GM12873 (cell line): ENCODE results near the gene KCNT1.

Source experiments
- TF ChIP-seq, protein P1 (sequence below): IDR thresholded peaks from 2 replicates; pipeline ENCODE4 v1.5.1; 2012; ENCODE audit warnings: low read depth, mild to moderate bottlenecking, moderate library complexity, low read length, control low read depth; ENCODE audit not compliant: insufficient read depth; ENCODE audit errors: missing control alignments

KCNT1 gene

DNA sequence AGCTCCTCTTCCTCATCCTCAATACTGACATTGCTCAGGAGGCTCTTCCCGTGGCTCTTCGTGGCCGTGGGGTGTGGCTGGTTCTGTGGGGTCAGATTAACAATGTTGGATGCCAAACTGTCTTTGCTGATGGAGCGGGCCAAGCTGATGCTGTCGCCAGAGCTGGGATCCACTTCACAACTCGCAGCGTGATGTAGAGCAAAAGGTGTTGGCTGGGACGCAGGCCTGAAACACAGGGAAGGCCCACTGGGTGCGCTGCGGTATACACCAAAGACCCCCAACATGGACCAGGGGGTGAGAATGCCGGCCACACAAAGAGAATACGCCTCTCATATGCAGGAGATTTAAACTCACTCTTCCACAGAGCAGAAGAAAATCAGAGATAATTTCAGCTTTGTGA, 121.1 kb downstream of the KCNT1 start:
- TF ChIP-seq, protein P1, sequence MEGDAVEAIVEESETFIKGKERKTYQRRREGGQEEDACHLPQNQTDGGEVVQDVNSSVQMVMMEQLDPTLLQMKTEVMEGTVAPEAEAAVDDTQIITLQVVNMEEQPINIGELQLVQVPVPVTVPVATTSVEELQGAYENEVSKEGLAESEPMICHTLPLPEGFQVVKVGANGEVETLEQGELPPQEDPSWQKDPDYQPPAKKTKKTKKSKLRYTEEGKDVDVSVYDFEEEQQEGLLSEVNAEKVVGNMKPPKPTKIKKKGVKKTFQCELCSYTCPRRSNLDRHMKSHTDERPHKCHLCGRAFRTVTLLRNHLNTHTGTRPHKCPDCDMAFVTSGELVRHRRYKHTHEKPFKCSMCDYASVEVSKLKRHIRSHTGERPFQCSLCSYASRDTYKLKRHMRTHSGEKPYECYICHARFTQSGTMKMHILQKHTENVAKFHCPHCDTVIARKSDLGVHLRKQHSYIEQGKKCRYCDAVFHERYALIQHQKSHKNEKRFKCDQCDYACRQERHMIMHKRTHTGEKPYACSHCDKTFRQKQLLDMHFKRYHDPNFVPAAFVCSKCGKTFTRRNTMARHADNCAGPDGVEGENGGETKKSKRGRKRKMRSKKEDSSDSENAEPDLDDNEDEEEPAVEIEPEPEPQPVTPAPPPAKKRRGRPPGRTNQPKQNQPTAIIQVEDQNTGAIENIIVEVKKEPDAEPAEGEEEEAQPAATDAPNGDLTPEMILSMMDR, result no peak

DNA sequence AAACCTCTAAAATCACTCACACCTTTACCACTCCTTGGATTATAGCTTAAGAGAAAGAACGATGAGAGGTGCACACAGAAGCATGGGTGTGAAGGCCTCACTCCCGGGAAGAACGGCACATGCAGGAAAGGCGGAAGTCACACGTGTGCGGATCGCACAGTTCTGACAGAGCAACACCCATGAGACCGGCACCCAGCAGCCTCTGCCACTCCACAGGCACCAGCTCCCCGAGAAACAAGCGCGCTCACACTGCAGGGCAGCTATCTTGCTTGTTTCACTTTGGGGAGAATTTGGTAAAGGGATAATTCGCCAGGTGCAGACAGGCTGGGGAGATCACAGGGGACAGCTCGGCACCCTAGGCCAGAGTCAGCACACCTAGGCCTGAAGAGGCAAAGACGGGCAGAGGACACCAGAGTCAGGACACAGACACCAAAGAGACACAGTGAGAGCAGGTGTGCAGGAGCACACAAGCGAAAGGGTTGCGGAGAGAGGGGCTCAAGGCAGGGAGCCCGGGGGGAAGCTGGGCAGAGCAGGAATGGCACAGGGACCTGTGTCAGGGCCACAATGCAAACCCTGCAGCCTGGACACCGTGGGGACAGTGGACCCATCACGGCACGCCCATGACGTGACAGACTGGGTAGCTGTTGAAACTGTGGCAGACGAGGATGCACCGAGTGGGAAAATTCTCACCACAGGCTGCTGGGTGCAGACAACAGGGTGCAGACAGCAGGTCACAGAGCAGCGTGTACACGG, 123.6 kb downstream of the KCNT1 start:
- TF ChIP-seq, protein P1, result no peak

DNA sequence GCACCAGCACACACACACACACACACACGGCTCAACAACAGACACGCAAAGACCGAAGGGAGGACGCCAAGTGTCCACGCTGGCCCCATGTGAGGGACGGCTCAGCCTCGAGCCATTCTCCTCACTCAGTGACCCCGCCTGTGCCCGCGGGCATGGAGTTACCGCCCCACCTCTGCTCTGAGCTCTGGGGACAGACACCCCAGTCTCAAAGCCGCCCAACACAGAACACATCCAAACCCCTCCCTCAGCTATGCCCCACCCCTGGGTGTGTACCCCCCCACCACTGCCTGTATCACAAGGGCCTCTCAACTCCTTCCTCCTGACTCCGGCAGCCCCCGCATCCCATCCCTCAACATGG, 124.2 kb downstream of the KCNT1 start:
- TF ChIP-seq, protein P1, result no peak

DNA sequence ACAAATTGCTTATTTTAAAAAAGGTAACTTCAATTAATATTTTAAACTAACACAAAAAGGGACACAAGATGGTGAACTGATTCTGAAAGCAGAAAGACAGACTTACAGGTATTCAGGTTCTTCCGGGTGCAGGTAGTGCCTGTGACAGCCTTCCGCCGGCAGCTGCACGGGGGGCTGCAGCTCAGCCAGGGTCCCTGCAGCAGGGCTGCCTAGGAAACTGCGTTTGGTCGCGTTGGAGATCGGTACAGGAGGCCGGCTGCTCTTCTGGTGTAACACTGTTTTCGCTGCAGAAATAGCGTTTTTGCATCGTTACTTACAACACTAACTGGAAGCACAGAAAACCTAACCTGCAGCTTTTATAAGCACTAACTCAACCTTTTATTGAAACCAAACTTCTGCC, 125.3 kb downstream of the KCNT1 start:
- TF ChIP-seq, protein P1, result no peak

DNA sequence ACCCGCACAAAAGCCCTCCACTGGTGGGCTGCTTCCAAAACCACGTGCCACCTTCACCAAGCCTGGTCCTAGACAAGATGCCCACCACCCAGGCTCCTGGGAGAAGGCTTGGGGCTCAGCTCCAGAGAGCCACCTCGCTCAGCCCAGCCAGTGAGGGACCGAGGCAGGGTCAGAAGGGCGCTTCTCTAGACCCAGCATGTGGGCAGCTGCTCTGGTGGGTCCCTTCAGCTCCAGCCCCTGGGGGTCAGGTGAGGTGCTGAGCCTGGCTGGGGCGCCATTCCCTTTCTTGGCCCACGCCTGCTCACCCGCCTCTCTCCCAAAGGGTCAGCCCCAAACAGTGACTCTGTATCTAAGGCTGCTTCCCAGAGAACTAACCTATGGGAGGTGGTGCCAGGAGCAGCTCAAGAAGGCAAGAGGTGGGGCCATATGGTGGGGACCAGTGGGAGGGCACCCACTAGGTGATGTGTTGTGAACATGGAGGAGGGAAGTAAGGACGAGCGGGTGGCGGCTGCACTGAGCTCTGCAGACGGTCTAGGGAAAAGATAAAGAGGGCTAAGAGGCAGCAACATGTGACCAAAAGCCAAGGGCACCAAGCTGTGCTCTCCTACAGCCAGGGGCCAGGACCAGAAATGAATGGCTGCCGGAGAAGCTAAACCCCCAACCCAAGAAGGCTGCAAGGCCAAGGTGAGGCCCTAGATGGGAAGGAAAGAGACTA, 126.0 kb downstream of the KCNT1 start:
- TF ChIP-seq, protein P1, result no peak

DNA sequence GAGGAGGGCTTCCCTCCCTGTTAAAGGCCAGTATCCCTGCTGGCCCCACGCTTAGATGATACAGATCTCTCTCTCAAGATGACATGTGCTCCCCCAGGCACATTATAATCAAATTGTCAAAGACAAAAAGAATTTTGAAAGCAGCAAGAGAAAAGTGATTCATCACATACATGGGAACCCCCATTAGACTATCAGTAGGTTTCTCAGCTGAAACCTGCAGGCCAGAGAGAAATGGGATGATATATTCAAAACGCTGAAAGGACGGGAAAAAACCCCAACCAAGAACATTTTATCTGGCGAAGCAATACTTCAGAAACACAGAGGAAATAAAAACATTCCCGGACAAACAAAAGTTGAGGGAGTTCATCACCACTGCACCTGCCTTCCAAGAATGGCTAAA, 126.7 kb downstream of the KCNT1 start:
- TF ChIP-seq, protein P1, result no peak

DNA sequence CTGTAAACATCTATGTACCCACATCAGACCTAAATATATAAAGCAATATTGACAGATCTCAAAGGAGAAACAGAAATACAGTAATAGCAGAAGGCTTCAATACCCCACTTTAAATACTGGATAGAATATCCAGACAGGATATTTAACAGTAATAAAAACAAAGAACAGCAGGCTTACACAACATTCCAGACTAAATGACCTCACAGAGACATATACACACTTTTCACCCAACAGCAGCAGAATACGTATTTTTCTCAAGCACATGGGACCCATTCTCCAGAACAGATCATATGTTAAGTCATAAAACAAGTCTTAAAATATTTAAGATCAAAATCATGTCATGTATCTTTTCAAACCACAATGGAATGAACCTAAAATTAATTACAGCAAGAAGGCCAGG, 128.5 kb downstream of the KCNT1 start:
- TF ChIP-seq, protein P1, result no peak
